Tibial nerve (tissue), 4 donors: ENCODE data around the gene RAP2B. TPM values are rescaled to one million over a fixed set of nuclear protein-coding genes. Genes with fewer than 3 reads are reported as not detected.

Experiments used
- DNase-seq, 2 donors: peaks; one replicate each; pipeline ENCODE4 v3.0.0-alpha.2; 2019; ENCODE audit warnings: low spot score in 2 of 2
- H3K27ac ChIP-seq, 4 donors: fragments of 200-600 bp; sonication (generic) in 3 of 4; one replicate each; pipeline ENCODE4 v1.5.1; 2017 to 2019; ENCODE audit warnings: mild to moderate bottlenecking in 1 of 4
- H3K27me3 ChIP-seq, 2 donors: fragments of 200-600 bp; sonication (generic) in 1 of 2; one replicate each; pipeline versions ENCODE4 v1.5.1 to v1.6.0; 2017 to 2019
- H3K36me3 ChIP-seq, 3 donors: fragments of 200-600 bp; sonication (generic); one replicate each; pipeline ENCODE4 v1.5.1; 2018 to 2019
- H3K4me1 ChIP-seq, 4 donors: fragments of 200-600 bp; sonication (generic) in 3 of 4; one replicate each; pipeline ENCODE4 v1.5.1; 2017 to 2019
- H3K4me3 ChIP-seq, 4 donors: fragments of 200-600 bp; sonication (generic) in 3 of 4; one replicate each; pipeline ENCODE4 v1.5.1; 2017 to 2019; ENCODE audit warnings: mild to moderate bottlenecking in 1 of 4, moderate library complexity in 1 of 4
- H3K9me3 ChIP-seq, 4 donors: fragments of 200-600 bp; sonication (generic) in 3 of 4; one replicate each; pipeline ENCODE4 v1.5.1; 2017 to 2019
- CTCF ChIP-seq, 5 experiments: fragments of 200-600 bp in 3 of 5; fragments of 450-650 bp in 2 of 5; sonication (generic) in 3 of 5; IDR thresholded peaks; one replicate each; pipeline ENCODE4 v1.5.1; 2016 to 2019; ENCODE audit warnings: antibody characterized with exemption in 5 of 5, mild to moderate bottlenecking in 3 of 5, moderate library complexity in 2 of 5
- EP300 ChIP-seq, 2 donors: sonication (generic); formaldehyde crosslinking; IDR thresholded peaks; one replicate each; pipeline ENCODE4 v1.6.1; 2017; ENCODE audit warnings: antibody characterized with exemption in 2 of 2, mild to moderate bottlenecking in 1 of 2
- POLR2A ChIP-seq, 2 donors: fragments of 450-650 bp; IDR thresholded peaks; one replicate each; pipeline ENCODE4 v1.6.1; 2017; ENCODE audit warnings: antibody characterized with exemption in 2 of 2, mild to moderate bottlenecking in 2 of 2, moderate library complexity in 2 of 2
- WGBS, 2 donors: methylation state at CpG; one replicate each; pipeline ENCODE4 v1.1.5; 2018; 5-methylcytosine and 5-hydroxymethylcytosine counted together
- total RNA-seq, 4 donors: library from RNA; depleted of rRNA; stranded (reverse); fragments of >200 nt; gene quantifications; one replicate each; pipeline ENCODE4 v1.1.0, GENCODE V29; 2016

RAP2B gene
- total RNA-seq, 4 donors from 2014 or later: 15.1 to 17.3 (median 15.8) TPM

GRCh38 chr3:153195349-153195879, 33.4 kb downstream of the RAP2B start:
- Histone ChIP-seq H3K9me3 (no peaks in the 10 kb centered on the region), H3K36me3 (no peaks in the 10 kb centered on the region), H3K4me3 (no peak overlapping the region), H3K4me1 (no peaks in the 10 kb centered on the region), H3K27ac (no peak overlapping the region), H3K27me3 (no peaks in the 10 kb centered on the region)
- 73 to 76% methylated on average over 5 of the region's 5 CpGs for WGBS, 2 donors
- DNase-seq: no peak
- TF ChIP-seq POLR2A (IDR thresholded peaks at IDR 0.05) (no peak), CTCF (IDR thresholded peaks at IDR 0.05) (no peak), EP300 (IDR thresholded peaks at IDR 0.05) (no peak)

- WGBS, 2 donors: 65 to 67% methylated on average over 8 of the region's 8 CpGs
- Histone ChIP-seq H3K27me3 (no peaks in the 10 kb centered on the region), H3K36me3 (no peaks in the 10 kb centered on the region), H3K4me3 (no peak overlapping the region), H3K4me1 (peaks cover 0 to 3% (median 0%) of the 10 kb centered on the region in 4 donors), H3K9me3 (no peaks in the 10 kb centered on the region), H3K27ac (no peak overlapping the region)
- no peak for TF ChIP-seq CTCF (IDR thresholded peaks at IDR 0.05)
- TF ChIP-seq EP300 (IDR thresholded peaks at IDR 0.05): no peak
- TF ChIP-seq POLR2A (IDR thresholded peaks at IDR 0.05): no peak
- DNase-seq: no peak
Measured at GRCh38 chr3:153209596-153209995, 47.6 kb downstream of the RAP2B start.

GRCh38 chr3:153210146-153210545, 48.1 kb downstream of the RAP2B start:
- peaks cover 0 to 3% (median 0%) of the 10 kb centered on the region in 4 donors for H3K4me1 ChIP-seq
- H3K27me3 ChIP-seq: no peaks in the 10 kb centered on the region
- WGBS, 2 donors: 43 to 58% methylated on average over 3 of the region's 3 CpGs
- no peak overlapping the region for H3K27ac ChIP-seq
- no peaks in the 10 kb centered on the region for H3K36me3 ChIP-seq
- H3K4me3 ChIP-seq: no peak overlapping the region
- H3K9me3 ChIP-seq: no peaks in the 10 kb centered on the region
- TF ChIP-seq CTCF (IDR thresholded peaks at IDR 0.05): no peak
- no peak for TF ChIP-seq POLR2A (IDR thresholded peaks at IDR 0.05)
- TF ChIP-seq EP300 (IDR thresholded peaks at IDR 0.05): no peak
- no peak for DNase-seq

- no peaks in the 10 kb centered on the region for H3K9me3 ChIP-seq
- whole genome bisulfite sequencing, 2 donors: 85% methylated on average over 1 of the region's 1 CpG
- peaks cover 0 to 6% (median 0%) of the 10 kb centered on the region in 4 donors for H3K4me1 ChIP-seq
- no peaks in the 10 kb centered on the region for H3K27me3 ChIP-seq
- DNase-seq: no peak
- H3K4me3 ChIP-seq: no peak overlapping the region
- H3K27ac ChIP-seq: no peak overlapping the region
- no peaks in the 10 kb centered on the region for H3K36me3 ChIP-seq
- TF ChIP-seq POLR2A (IDR thresholded peaks at IDR 0.05) (no peak), CTCF (IDR thresholded peaks at IDR 0.05) (no peak), EP300 (IDR thresholded peaks at IDR 0.05) (no peak)
Measured at GRCh38 chr3:153210660-153211059, 48.6 kb downstream of the RAP2B start.

GRCh38 chr3:153215497-153215896, 53.5 kb downstream of the RAP2B start:
- Histone ChIP-seq H3K4me1 (peaks cover 0 to 14% (median 0%) of the 10 kb centered on the region in 4 donors), H3K4me3 (no peak overlapping the region), H3K36me3 (no peaks in the 10 kb centered on the region), H3K9me3 (no peaks in the 10 kb centered on the region), H3K27me3 (no peaks in the 10 kb centered on the region), H3K27ac (no peak overlapping the region)
- no peak for TF ChIP-seq EP300 (IDR thresholded peaks at IDR 0.05)
- TF ChIP-seq POLR2A (IDR thresholded peaks at IDR 0.05): no peak
- TF ChIP-seq CTCF (IDR thresholded peaks at IDR 0.05): no peak
- 59 to 76% methylated on average over 1 of the region's 1 CpG for WGBS, 2 donors
- no peak for DNase-seq
